Uterus (tissue), 2 donors: ENCODE results near the gene C20orf173.

Experiments used
- POLR2A ChIP-seq, 2 donors: fragments of 450-650 bp; IDR thresholded peaks; one replicate each; pipeline ENCODE4 v1.6.1; 2016; ENCODE audit warnings: antibody characterized with exemption in 2 of 2, mild to moderate bottlenecking in 1 of 2, moderate library complexity in 1 of 2
- TF ChIP-seq, protein P1 (sequence below), 4 experiments: fragments of 200-600 bp in 2 of 4; fragments of 450-650 bp in 2 of 4; sonication (generic) in 2 of 4; IDR thresholded peaks; one replicate each; pipeline ENCODE4 v1.5.1; 2016 to 2019; ENCODE audit warnings: antibody characterized with exemption in 4 of 4, mild to moderate bottlenecking in 2 of 4, moderate library complexity in 1 of 4

DNA sequence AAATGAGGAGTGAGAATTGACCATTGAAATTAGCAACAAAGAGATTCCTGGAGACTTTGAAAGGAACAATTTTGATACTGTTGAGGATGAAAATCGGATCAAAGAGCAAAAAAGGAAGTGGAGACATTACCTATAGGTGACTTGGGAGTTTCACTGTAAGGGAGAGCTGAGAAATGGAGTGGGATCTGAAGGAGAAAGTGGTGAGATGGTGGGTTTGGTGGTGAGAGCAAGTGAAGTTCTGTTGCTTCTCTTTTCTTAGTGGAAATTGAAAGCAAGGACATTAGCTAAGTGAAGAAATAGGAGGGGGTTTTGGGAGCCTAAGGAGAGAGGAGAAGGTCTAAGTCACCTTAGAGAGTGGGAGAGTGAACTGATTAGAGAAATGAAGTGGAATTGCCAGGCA, 16.7 kb upstream of the C20orf173 start:
- TF ChIP-seq, protein P1, sequence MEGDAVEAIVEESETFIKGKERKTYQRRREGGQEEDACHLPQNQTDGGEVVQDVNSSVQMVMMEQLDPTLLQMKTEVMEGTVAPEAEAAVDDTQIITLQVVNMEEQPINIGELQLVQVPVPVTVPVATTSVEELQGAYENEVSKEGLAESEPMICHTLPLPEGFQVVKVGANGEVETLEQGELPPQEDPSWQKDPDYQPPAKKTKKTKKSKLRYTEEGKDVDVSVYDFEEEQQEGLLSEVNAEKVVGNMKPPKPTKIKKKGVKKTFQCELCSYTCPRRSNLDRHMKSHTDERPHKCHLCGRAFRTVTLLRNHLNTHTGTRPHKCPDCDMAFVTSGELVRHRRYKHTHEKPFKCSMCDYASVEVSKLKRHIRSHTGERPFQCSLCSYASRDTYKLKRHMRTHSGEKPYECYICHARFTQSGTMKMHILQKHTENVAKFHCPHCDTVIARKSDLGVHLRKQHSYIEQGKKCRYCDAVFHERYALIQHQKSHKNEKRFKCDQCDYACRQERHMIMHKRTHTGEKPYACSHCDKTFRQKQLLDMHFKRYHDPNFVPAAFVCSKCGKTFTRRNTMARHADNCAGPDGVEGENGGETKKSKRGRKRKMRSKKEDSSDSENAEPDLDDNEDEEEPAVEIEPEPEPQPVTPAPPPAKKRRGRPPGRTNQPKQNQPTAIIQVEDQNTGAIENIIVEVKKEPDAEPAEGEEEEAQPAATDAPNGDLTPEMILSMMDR (IDR thresholded peaks at IDR 0.05), result no peak
- TF ChIP-seq POLR2A (IDR thresholded peaks at IDR 0.05), result no peak
